Astrocyte of the cerebellum (primary cell): Measurements from ENCODE around the gene FBLN5.

Experiments
- DNase-seq: peaks from one replicate; pipeline ENCODE4 v3.0.0-alpha.2; 2011; ENCODE audit warnings: low read depth
- H3K4me3 ChIP-seq: 2 replicates; pipeline ENCODE4 v1.5.1; 2011; ENCODE audit warnings: mild to moderate bottlenecking, low read depth, low read length, moderate library complexity
- in situ Hi-C: cut with HindIII; loops from 2 replicates; pipeline ENCODE4 v1.10.0; 2017; ENCODE audit warnings: low sequenced_read_pairs
- TF ChIP-seq, protein P1 (sequence below): IDR thresholded peaks from 2 replicates; pipeline ENCODE4 v1.5.1; 2012; ENCODE audit warnings: low read length, low read depth, moderate library complexity, mild to moderate bottlenecking; ENCODE audit errors: missing control alignments

The FBLN5 gene

DNA sequence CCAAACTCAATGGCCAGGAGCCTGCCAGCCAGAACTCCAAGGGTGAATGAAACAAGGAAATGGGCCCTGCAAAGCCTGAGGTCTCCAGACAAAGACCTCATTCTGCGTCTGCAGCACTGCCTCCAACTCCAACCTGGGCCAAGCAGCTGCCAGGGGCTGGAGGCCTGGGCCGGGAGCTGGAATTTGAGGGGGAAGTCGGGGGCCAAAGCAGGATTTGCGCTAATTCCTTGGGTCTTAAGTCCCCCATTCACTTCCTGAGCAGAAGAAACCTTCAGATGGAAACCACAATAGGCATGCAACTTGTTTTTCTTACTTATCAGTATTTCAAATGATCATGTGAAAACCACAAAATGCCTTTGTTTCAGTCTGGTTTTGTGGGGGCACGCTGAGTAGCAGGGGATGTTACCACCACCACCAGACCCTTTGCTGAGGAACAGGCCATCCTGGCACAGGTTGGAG, 57.2 kb downstream of the FBLN5 start:
- TF ChIP-seq, protein P1, sequence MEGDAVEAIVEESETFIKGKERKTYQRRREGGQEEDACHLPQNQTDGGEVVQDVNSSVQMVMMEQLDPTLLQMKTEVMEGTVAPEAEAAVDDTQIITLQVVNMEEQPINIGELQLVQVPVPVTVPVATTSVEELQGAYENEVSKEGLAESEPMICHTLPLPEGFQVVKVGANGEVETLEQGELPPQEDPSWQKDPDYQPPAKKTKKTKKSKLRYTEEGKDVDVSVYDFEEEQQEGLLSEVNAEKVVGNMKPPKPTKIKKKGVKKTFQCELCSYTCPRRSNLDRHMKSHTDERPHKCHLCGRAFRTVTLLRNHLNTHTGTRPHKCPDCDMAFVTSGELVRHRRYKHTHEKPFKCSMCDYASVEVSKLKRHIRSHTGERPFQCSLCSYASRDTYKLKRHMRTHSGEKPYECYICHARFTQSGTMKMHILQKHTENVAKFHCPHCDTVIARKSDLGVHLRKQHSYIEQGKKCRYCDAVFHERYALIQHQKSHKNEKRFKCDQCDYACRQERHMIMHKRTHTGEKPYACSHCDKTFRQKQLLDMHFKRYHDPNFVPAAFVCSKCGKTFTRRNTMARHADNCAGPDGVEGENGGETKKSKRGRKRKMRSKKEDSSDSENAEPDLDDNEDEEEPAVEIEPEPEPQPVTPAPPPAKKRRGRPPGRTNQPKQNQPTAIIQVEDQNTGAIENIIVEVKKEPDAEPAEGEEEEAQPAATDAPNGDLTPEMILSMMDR: no peak
- in situ Hi-C loops: no loop called here
- no peak overlapping the region for H3K4me3 ChIP-seq
- no peak for DNase-seq

DNA sequence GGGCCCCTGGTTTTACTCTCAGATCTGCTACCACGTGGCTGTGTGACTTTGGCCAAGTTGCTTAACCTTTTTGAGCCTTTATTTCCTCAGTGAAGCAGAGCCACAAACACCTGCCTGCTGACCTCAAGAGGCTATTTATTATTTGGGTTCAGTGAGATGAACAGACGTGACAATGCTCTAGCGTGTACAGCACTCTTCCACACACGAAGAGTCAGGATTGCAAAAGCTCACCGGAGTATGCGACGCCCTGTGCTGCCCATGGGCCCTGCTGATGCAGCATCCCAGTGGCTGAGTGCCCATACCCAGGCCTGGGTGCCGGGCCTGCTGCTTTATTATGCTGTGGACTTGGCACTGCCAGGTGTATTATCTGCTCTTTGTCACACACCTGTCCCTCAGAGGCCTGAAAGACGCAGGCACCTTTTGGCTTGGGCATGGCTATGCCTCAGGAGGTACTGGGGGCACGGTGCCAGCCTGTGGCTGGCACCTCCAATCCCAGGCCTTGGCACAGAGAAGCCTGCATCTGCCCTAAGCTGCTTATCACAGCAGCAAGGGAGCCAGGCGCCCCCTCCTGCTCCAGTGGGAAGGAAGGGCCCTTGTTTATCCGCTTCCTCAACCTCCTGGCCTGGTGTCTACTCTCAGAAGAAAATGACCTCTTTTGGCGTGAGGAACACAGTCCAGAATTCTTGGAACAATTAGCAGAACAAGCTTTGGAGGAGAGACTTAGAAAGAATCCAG, 57.9 kb downstream of the FBLN5 start:
- H3K4me3 ChIP-seq: no peak overlapping the region
- TF ChIP-seq, protein P1: no peak
- in situ Hi-C loops: no loop called here
- DNase-seq: no peak

DNA sequence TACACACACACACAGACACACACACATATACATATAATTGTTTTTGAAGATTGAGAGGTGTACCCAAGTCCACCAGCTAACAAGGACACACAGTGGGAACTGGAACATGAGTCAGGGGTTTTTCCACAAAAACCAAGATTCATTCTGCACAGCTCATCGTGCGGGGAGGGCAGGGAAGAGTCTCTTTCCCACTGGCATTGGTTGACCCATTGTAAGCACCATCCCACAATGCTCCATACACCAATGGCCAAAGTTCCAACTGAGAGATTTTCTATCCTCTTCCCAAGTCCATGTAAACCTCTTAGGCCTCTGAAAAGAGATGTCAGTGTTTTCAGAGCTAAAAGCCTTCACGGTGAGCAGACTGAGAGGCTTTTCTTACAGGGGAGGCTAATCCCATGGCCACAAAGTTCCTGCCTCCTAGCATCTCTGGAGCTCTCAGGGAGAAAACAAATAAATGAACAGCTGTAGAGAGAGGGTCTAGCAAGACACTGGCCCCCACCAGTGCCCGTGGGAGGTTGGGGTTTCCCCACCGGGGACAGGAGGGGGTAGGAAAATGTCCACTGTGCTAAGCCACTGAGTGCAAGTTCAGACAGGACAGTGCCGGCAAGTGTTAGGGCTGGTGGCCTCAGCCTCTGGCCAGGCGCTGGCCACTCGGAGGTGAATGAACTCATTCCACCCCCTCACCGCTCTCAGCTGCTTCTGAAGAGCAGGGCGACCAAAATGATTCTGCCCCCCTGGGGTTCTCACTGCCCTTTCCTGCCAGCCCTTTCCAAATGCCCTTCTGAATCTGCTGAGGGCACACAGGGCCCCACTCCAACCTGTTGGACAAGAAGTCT, 58.6 kb downstream of the FBLN5 start:
- TF ChIP-seq, protein P1: no peak
- in situ Hi-C loops: no loop called here
- no peak overlapping the region for H3K4me3 ChIP-seq
- DNase-seq: no peak

DNA sequence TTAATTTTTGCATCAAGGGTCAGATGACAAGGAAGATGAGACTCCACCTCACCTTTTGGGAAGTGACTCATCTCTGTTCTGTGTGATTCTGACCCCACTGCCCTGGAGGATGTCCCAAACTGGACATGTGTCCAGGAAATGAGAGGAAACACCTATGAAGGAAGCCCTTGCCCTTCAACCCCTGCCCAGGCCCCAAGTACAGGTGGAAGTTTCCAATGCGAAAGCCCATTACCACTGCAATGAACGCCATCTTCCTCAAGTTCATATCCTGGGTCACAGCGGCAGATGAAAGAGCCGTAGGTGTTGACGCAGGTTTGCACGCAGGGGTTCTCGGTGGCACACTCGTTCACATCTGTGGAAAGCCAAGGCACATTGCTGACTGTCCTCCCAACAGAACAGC, 60.5 kb downstream of the FBLN5 start:
- TF ChIP-seq, protein P1: no peak
- DNase-seq: no peak
- H3K4me3 ChIP-seq: no peak overlapping the region
- in situ Hi-C loops: no loop called here

DNA sequence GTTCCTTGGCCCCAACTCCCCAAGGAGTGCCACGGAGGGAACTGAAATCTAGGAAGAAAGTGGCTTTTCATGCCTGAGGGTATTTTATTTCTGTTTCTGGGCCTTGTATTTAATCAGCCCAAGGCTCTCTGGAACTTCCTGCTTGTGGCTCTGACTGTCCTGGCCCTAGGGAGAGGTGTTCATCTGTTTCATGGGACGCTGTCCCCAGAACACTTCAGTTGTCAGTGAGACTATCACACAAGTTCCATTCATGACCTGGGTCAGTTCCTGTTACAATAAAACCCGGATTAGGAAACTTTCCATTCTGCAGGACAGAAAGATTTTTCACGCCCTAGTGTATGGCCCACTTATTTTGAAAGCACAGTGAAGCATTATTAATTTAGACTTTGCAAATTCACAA, 61.7 kb downstream of the FBLN5 start:
- TF ChIP-seq, protein P1: no peak
- H3K4me3 ChIP-seq: no peak overlapping the region
- DNase-seq: no peak
- in situ Hi-C loops: no loop called here

DNA sequence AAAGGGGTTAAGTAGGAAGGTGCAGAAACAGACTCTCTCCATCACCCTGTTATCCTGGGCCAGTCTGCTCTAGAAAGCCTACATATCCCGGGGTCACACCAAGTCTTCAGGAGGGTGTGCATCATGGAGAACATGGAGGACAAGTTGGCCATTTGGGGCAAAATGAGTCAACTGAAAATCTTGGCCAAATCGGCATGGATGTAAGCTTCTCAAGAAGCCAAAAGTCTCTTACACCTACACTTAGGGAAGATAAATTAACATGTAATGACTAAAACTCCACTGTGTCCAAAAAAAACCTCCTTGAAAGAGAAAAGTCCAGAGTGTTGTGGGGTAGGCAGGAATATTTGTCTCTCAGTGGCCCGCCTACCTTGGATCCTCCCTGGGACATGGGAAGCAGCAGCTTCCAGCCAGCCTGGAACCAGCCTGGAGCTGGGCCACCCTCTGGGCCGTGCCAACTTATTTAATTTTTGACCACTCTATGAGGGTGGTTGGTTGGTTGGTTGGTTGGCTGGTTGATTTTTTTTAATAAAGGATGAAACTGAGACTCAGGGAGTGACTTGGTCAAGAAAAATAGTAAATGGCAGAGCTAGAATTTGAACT, 62.3 kb downstream of the FBLN5 start:
- no peak overlapping the region for H3K4me3 ChIP-seq
- no peak for DNase-seq
- TF ChIP-seq, protein P1: no peak
- in situ Hi-C loops: no loop called here
